AG09309 (cell line): ENCODE measurements around the gene FAM47E.

Experiments
- DNase-seq: peaks from one replicate; pipeline ENCODE4 v3.0.0-alpha.2; 2010; ENCODE audit warnings: low read depth
- H3K4me3 ChIP-seq: 2 replicates; pipeline ENCODE4 v1.5.1; 2011; ENCODE audit warnings: mild to moderate bottlenecking, low read depth, low read length, moderate library complexity; ENCODE audit not compliant: control insufficient read depth
- CTCF ChIP-seq: IDR thresholded peaks from 2 replicates; pipeline ENCODE4 v1.5.1; 2011; ENCODE audit warnings: mild to moderate bottlenecking, low read depth, low read length, inconsistent platforms; ENCODE audit not compliant: insufficient read depth, control insufficient read depth; ENCODE audit errors: missing control alignments

The FAM47E gene

DNA sequence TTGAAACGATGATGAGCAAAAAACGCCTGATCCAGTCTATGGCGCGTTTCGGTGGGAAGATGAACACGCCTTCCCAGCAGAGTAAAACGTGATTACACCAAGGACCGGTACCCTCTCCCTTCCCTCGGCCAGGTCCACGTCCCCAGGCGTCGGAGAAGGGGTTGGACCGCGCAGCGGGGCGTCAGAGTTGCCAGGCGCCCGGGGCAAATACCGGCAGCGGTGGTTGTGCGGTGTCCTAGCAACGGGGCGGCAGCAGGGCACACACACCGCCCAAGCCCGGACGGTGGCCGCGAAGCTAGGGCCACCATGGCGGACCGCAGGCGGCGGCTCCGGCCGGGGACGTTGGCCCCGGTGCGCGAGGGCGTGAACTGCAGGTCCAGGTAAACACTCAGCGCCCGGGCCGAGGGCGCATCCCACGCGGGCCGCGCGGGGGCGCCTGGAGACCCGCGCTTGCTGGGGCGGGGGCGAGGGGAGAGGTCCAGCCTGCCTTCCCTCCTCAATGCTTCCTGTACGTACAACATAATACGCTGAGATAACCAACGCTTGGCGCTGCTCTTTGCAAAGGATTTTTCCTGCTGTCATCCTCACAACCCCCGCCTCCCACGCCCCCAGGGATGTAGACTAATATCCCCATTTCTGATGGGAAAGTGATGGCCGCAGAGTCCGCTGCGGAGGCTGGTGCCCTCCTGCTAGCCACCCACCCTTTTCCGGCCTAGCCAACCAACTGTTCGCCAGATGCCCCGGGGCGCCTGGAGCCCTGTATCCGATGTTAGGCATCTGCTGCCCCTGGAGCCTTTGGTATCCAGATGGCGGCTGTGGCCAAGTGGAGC is at the start of gene FAM47E:
FAM47E (plus strand) TSS at position 281 of the 830 bp plus-strand sequence; CDS start at position 307, 26 bp downstream.
- no peak for DNase-seq

GRCh38 chr4:76203541-76203940 is 48.0 kb upstream of the FAM47E start:
- H3K4me3 ChIP-seq = no peak overlapping the region
- no peak for DNase-seq

More for the DNA sequence above, at the start of gene FAM47E:
- no peak for TF ChIP-seq CTCF
- H3K4me3 ChIP-seq = peak within 1 kb of the TSS; percentile 35

GRCh38 chr4:76204936-76205335 is 46.6 kb upstream of the FAM47E start:
- no peak for DNase-seq
- TF ChIP-seq CTCF = no peak
- H3K4me3 ChIP-seq = no peak overlapping the region

More at GRCh38 chr4:76203541-76203940, 48.0 kb upstream of the FAM47E start:
- TF ChIP-seq CTCF = no peak

DNA sequence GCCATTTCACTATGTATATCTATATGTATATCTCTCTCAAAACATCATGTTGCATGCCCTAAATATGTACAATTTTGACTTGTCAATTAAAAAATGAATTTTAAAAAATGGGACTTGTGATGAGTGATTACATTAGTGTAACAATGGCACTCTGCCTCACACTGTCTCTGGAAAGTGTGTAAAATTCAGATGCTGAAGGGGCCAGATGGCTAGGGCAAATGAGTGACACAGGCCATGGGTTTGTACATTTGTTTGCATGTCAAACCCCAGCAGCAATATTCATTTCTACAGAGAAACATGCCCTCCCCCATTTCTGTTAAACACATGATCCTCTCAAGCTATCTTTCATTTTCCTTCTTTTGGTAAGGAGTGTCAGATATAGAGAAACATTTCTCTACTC is 46.0 kb upstream of the FAM47E start:
- DNase-seq = no peak
- H3K4me3 ChIP-seq = no peak overlapping the region
- no peak for TF ChIP-seq CTCF

GRCh38 chr4:76206222-76206942 is 45.1 kb upstream of the FAM47E start:
- no peak for TF ChIP-seq CTCF
- DNase-seq = no peak
- H3K4me3 ChIP-seq = no peak overlapping the region

- no peak for TF ChIP-seq CTCF
- H3K4me3 ChIP-seq = no peak overlapping the region
- DNase-seq = no peak
Measured at GRCh38 chr4:76207549-76207948, 44.0 kb upstream of the FAM47E start.
